ENCODE measurements around the gene GTF3C2. TPM values are rescaled to one million over a fixed set of nuclear protein-coding genes. Genes with fewer than 3 reads are reported as not detected.

The GTF3C2 gene
- total and polyA plus RNA-seq, 9 of the 15 experiments (the other 6 are each of a cell fraction or from before 2014, with no cell fraction given) = 35.5 to 96.8 (median 53.0) TPM

- TF ChIP-seq PCBP1 (IDR thresholded peaks at IDR 0.05; ENCODE audit: low read depth, low read length, poor library complexity, severe bottlenecking) (peak; percentile 83), MITF (IDR thresholded peaks at IDR 0.05) (peak; percentile 52; the same call in 1 of the 2 replicates), ATF1 (CRISPR knock-in tag; IDR thresholded peaks at IDR 0.05) (no peak; the same call in 1 of the 2 replicates), ATF1 (tag; IDR thresholded peaks at IDR 0.05) (peak; percentile 96), ZNF444 (CRISPR knock-in tag; IDR thresholded peaks at IDR 0.05) (no peak), HDAC8 (tag; IDR thresholded peaks at IDR 0.05) (no peak), SAFB (IDR thresholded peaks at IDR 0.05; ENCODE audit: borderline replicate concordance, low read depth, low read length) (peak; percentile 89), NFIX (CRISPR knock-in tag; IDR thresholded peaks at IDR 0.05; ENCODE audit: low read depth) (no peak), HDAC6 (IDR thresholded peaks at IDR 0.05; ENCODE audit: low read depth, low read length) (0 out of 2 replicates have a peak, but pooled peaks have one; percentile 61), GTF2E2 (tag; IDR thresholded peaks at IDR 0.05) (peak; percentile 60; the same call in 1 of the 2 replicates), SRSF7 (optimal IDR thresholded peaks at IDR 0.05; ENCODE audit: low read depth, low read length) (no peak), E2F6 (IDR thresholded peaks at IDR 0.05; ENCODE audit: borderline replicate concordance in 1 of 2, extremely low read depth in 1 of 2, insufficient read depth in 1 of 2, insufficient read length in 1 of 2, low read depth in 1 of 2, low read length in 1 of 2, poor library complexity in 1 of 2, severe bottlenecking in 1 of 2) (peak; percentile 3 to 44), TBP (optimal IDR thresholded peaks at IDR 0.05; ENCODE audit: low read depth, low read length) (peak; percentile 83), LCOR (CRISPR knock-in tag; IDR thresholded peaks at IDR 0.05) (peak; percentile 98)
- TF ChIP-seq, protein P1, sequence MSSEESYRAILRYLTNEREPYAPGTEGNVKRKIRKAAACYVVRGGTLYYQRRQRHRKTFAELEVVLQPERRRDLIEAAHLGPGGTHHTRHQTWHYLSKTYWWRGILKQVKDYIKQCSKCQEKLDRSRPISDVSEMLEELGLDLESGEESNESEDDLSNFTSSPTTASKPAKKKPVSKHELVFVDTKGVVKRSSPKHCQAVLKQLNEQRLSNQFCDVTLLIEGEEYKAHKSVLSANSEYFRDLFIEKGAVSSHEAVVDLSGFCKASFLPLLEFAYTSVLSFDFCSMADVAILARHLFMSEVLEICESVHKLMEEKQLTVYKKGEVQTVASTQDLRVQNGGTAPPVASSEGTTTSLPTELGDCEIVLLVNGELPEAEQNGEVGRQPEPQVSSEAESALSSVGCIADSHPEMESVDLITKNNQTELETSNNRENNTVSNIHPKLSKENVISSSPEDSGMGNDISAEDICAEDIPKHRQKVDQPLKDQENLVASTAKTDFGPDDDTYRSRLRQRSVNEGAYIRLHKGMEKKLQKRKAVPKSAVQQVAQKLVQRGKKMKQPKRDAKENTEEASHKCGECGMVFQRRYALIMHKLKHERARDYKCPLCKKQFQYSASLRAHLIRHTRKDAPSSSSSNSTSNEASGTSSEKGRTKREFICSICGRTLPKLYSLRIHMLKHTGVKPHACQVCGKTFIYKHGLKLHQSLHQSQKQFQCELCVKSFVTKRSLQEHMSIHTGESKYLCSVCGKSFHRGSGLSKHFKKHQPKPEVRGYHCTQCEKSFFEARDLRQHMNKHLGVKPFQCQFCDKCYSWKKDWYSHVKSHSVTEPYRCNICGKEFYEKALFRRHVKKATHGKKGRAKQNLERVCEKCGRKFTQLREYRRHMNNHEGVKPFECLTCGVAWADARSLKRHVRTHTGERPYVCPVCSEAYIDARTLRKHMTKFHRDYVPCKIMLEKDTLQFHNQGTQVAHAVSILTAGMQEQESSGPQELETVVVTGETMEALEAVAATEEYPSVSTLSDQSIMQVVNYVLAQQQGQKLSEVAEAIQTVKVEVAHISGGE (CRISPR knock-in tag; IDR thresholded peaks at IDR 0.05) = peak in 1 of 3 experiments; percentile 93; a peak in 2 of 6 replicates
- TF ChIP-seq, protein P2, sequence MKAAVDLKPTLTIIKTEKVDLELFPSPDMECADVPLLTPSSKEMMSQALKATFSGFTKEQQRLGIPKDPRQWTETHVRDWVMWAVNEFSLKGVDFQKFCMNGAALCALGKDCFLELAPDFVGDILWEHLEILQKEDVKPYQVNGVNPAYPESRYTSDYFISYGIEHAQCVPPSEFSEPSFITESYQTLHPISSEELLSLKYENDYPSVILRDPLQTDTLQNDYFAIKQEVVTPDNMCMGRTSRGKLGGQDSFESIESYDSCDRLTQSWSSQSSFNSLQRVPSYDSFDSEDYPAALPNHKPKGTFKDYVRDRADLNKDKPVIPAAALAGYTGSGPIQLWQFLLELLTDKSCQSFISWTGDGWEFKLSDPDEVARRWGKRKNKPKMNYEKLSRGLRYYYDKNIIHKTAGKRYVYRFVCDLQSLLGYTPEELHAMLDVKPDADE (conservative IDR thresholded peaks at IDR 0.05; ENCODE audit: control insufficient read depth, low read depth, low read length) = peak; percentile 99
Observed at GRCh38 chr2:27370026-27370815, 13.7 kb upstream of the GTF3C2 start, which contains the start of the genes EIF2B4 and SNX17 (continued).
